Heart left ventricle (tissue), 16 donors: ENCODE measurements around the gene ZNF521. TPM values are rescaled to one million over a fixed set of nuclear protein-coding genes. Genes with fewer than 3 reads are reported as not detected.

Experiments
- ATAC-seq, 4 donors: fragments of 200-7000 bp; cut with Tn5 transposase; one replicate each; pipeline ENCODE4 v1.9.1; 2020 to 2022; ENCODE audit warnings: moderate library complexity in 4 of 4, mild to moderate bottlenecking in 3 of 4, moderate number of reproducible peaks in 1 of 4
- DNase-seq, 5 donors: peaks; one replicate each; pipeline ENCODE4 v3.0.0-alpha.2; 2020
- H3K27ac ChIP-seq, 12 donors: fragments of 200-600 bp; sonication (generic) in 4 of 12; one replicate each; pipeline versions ENCODE4 v1.5.0 to v1.8.0; 2016 to 2022; ENCODE audit warnings: mild to moderate bottlenecking in 2 of 12
- H3K27me3 ChIP-seq, 9 donors: fragments of 200-600 bp; sonication (generic) in 2 of 9; one replicate each; pipeline versions ENCODE4 v1.5.1 to v1.8.0; 2016 to 2022; ENCODE audit warnings: mild to moderate bottlenecking in 3 of 9
- H3K36me3 ChIP-seq, 9 donors: fragments of 200-600 bp; sonication (generic) in 2 of 9; one replicate each; pipeline versions ENCODE4 v1.5.0 to v1.8.0; 2018 to 2022; ENCODE audit warnings: mild to moderate bottlenecking in 2 of 9
- H3K4me1 ChIP-seq, 12 donors: fragments of 200-600 bp; sonication (generic) in 4 of 12; one replicate each; pipeline versions ENCODE4 v1.5.0 to v1.8.0; 2016 to 2022; ENCODE audit warnings: mild to moderate bottlenecking in 3 of 12
- H3K4me3 ChIP-seq, 12 donors: fragments of 200-600 bp; sonication (generic) in 4 of 12; one replicate each; pipeline versions ENCODE4 v1.5.0 to v1.8.0; 2017 to 2022; ENCODE audit warnings: mild to moderate bottlenecking in 9 of 12, moderate library complexity in 4 of 12
- H3K9me3 ChIP-seq, 12 donors: fragments of 200-600 bp; sonication (generic) in 4 of 12; one replicate each; pipeline versions ENCODE4 v1.5.0 to v1.8.0; 2016 to 2022; ENCODE audit warnings: mild to moderate bottlenecking in 1 of 12
- POLR2A ChIP-seq, 2 donors: fragments of 450-650 bp; IDR thresholded peaks; one replicate each; pipeline ENCODE4 v1.6.1; 2017; ENCODE audit warnings: antibody characterized with exemption in 2 of 2, mild to moderate bottlenecking in 2 of 2, moderate library complexity in 2 of 2
- WGBS, 4 donors: extraction: QIAGEN DNeasy Blood & Tissue Kit in 2 of 4; methylation state at CpG; one replicate each; pipeline versions ENCODE4 v1.1.5 to v1.1.7; 2013 to 2018; 5-methylcytosine and 5-hydroxymethylcytosine counted together
- intact Hi-C, 10 donors: fragments of 100-400 bp; cut with DNase I; formaldehyde crosslinking; loops; one replicate each; pipeline versions ENCODE4 v1.11.1 to v1.14.2; 2022
- polyA plus RNA-seq, 2 donors: library from polyadenylated mRNA; stranded (reverse); fragments of 200-250 nt; gene quantifications; one replicate each; pipeline ENCODE4 v1.2.3, GENCODE V29; 2013
- total RNA-seq, 9 donors: library from RNA; depleted of rRNA in 2 of 9; stranded (reverse); fragments of >200 nt in 2 of 9; fragmentation: NEBNext Ultra II Directional in 3 of 9; extraction: Animal tissue kit (Norgen Biotek cat#: 25700) in 3 of 9; gene quantifications; one replicate each; pipeline versions ENCODE4 v1.1.0 to v1.2.4, GENCODE V29; 2016 to 2023
- TF ChIP-seq, protein P1 (sequence below), 12 donors: fragments of 200-600 bp; sonication (generic) in 4 of 12; IDR thresholded peaks; one replicate each; pipeline versions ENCODE4 v1.5.0 to v1.8.0; 2018 to 2022; ENCODE audit warnings: antibody characterized with exemption in 12 of 12, mild to moderate bottlenecking in 5 of 12
- donor health status: ischemic (EF 13 %, LVEDD 7.1; RV severe dilation, severe dysfunction).
- donor health status: healthy with polysubstance abuse.
- donor health status: DM: no; HTN: yes; CAD: no.
- donor health status: DM: no; HTN: no; CAD: no.
- donor health status: ischemic (EF 25% LVEDD 6.9; RV normal size, moderate dysfunction).
- donor health status: ischemic (EF 25% LVEDD 5.7; RV mildly dilated, moderate dysfunction).
- donor health status: healthy.
- donor health status: DM: yes; HTN: yes; CAD: no.
- donor health status: ischemic (EF 35%, LVEDD 5.7; RV mildly dilated, moderate dysfunction).
- donor health status: nonischemic (EF 11% LVEDD 7.7; RV severe dilation, severe dysfunction).
- donor health status: DM: yes; HTN: yes; CAD: no.
- donor health status: PGD.
- donor health status: ischemic (EF 29% LVEDD 5.4; RV normal size, mild dysfunction).
- donor health status: nonischemic (EF 23%, LVEDD 6.1; RV moderate dilation, normal function).

ZNF521 gene
- total and polyA plus RNA-seq, 11 donors = 1.5 to 24.4 (median 14.9) TPM

DNA sequence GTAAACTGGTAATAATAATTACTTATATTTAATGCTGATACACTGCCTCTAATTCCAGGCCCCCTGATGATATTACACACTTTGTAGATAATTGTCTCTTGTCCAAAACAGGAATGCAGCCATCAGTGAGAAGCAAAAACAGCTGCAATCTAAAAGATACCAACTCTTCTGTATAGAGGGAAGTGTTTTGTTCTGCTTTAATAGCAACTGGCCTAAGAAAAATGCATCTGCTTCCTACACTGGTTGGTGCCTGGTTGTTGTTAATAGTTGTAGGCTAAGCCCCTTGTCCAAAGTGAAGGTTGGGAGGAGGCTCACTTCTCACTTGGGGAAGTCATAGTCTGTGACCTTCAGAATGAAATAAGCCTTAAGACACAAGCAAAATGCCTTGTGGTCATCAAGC is 332.0 kb downstream of the ZNF521 start:
- TF ChIP-seq, protein P1, sequence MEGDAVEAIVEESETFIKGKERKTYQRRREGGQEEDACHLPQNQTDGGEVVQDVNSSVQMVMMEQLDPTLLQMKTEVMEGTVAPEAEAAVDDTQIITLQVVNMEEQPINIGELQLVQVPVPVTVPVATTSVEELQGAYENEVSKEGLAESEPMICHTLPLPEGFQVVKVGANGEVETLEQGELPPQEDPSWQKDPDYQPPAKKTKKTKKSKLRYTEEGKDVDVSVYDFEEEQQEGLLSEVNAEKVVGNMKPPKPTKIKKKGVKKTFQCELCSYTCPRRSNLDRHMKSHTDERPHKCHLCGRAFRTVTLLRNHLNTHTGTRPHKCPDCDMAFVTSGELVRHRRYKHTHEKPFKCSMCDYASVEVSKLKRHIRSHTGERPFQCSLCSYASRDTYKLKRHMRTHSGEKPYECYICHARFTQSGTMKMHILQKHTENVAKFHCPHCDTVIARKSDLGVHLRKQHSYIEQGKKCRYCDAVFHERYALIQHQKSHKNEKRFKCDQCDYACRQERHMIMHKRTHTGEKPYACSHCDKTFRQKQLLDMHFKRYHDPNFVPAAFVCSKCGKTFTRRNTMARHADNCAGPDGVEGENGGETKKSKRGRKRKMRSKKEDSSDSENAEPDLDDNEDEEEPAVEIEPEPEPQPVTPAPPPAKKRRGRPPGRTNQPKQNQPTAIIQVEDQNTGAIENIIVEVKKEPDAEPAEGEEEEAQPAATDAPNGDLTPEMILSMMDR (IDR thresholded peaks at IDR 0.05) = no peak
- TF ChIP-seq POLR2A (IDR thresholded peaks at IDR 0.05) = no peak
- ATAC-seq (no peak), DNase-seq (no peak)
- Histone ChIP-seq H3K9me3 (peaks cover 0 to 20% (median 2%) of the 10 kb centered on the region in 12 donors), H3K36me3 (no peaks in the 10 kb centered on the region), H3K4me1 (no peaks in the 10 kb centered on the region), H3K27me3 (no peaks in the 10 kb centered on the region), H3K27ac (no peak overlapping the region), H3K4me3 (no peak overlapping the region)
- intact Hi-C loops = no loop called here

DNA sequence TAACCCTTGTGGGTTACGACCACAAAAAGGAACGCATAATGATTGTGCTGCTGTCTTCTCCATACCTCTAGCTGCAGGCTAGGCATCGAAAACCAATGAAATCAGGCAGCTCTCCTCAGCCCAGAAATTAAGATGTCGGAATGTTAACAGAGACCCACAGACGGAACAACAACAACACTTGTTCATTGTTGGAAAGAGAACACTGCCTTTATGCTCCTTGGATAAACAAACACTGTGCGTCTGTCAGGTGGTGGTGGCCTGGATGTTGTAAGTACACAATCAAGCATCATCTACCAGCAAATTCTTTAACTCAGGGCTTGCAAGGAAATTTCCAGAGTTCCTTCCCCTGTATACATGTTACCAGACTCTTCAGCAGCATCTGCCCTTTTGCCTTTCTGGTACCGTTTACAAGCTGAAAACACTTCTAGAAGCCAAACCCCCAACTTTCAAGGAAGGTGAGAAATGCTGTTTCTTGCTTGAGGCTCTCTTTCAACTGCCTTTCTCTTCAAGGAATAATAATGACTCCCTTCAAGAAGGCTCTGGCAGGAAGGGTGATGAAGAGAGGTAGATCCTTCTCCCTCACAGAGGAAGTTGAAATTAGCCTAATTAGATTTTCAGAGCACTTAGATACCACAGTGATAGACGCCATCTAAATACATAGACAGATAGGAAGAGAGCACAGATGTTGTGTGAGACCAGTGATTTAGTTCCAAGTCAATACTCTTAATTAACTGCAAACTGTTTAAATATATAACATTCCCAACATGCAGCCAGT is 332.7 kb downstream of the ZNF521 start:
- TF ChIP-seq POLR2A (IDR thresholded peaks at IDR 0.05) = no peak
- TF ChIP-seq, protein P1 (IDR thresholded peaks at IDR 0.05) = no peak
- H3K9me3 ChIP-seq = peaks cover 0 to 20% (median 2%) of the 10 kb centered on the region in 12 donors
- H3K4me1 ChIP-seq = no peaks in the 10 kb centered on the region
- intact Hi-C loops = no loop called here
- 79 to 87% (median 85%) methylated on average over 8 of the region's 8 CpGs for WGBS, 4 donors
- DNase-seq = no peak
- no peaks in the 10 kb centered on the region for H3K36me3 ChIP-seq
- no peak overlapping the region for H3K27ac ChIP-seq
- no peak for ATAC-seq
- no peak overlapping the region for H3K4me3 ChIP-seq
- H3K27me3 ChIP-seq = no peaks in the 10 kb centered on the region

DNA sequence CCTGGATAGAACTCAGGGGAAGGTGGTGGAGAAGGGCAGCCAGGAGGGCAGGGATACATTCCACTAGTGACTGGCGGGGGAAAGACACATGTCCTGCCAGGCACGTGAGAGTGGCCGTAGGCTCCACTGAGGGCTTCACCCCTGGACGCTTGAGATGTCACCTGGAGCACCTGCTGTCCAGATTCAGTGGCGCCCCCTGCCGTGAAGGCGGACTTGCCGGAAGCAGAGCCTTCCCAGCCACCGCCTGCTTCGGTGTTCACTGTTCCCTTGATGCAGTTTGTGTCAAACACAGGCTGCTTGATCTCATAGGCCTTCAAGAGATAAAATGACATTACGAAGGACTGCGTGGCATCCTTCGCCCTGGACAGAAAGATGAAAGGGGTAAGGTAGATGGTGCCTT is 335.3 kb downstream of the ZNF521 start:
- no peak overlapping the region for H3K4me3 ChIP-seq
- H3K27me3 ChIP-seq = no peaks in the 10 kb centered on the region
- H3K9me3 ChIP-seq = peaks cover 0 to 14% (median 3%) of the 10 kb centered on the region in 12 donors
- no peaks in the 10 kb centered on the region for H3K4me1 ChIP-seq
- TF ChIP-seq, protein P1 (IDR thresholded peaks at IDR 0.05) = no peak
- intact Hi-C loops = no loop called here
- H3K27ac ChIP-seq = no peak overlapping the region
- ATAC-seq = no peak
- WGBS, 4 donors = 93 to 98% (median 97%) methylated on average over 13 of the region's 13 CpGs
- H3K36me3 ChIP-seq = no peaks in the 10 kb centered on the region
- no peak for DNase-seq

DNA sequence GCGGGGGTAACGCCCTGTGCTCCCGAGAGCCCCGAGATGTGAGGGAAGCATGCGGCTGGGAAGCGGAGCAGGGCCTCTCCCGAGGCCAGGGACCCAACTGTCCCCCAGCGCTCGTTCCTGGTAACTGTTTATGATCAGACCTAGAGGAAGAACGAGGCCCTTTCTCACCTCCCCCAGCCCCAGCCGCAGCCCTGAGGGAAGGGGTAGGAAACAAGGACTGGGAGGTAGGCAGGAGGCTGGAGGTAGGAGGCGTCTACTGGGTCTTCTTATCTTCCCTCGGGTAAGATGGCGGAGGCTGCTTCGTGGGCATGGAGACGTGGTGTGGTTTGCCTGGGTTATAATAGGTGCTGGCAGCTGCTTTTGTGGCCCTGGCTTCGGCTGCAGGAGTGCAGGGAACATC is 335.8 kb downstream of the ZNF521 start:
- Histone ChIP-seq H3K27me3 (no peaks in the 10 kb centered on the region), H3K9me3 (peaks cover 0 to 10% (median 3%) of the 10 kb centered on the region in 12 donors), H3K4me3 (no peak overlapping the region), H3K36me3 (no peaks in the 10 kb centered on the region), H3K4me1 (no peaks in the 10 kb centered on the region), H3K27ac (no peak overlapping the region)
- DNase-seq (no peak), ATAC-seq (no peak)
- TF ChIP-seq, protein P1 (IDR thresholded peaks at IDR 0.05) = no peak
- no peak for TF ChIP-seq POLR2A (IDR thresholded peaks at IDR 0.05)
- intact Hi-C loops = no loop called here
- WGBS, 4 donors = 95 to 98% (median 96%) methylated on average over 17 of the region's 17 CpGs
